ENCODE measurements around the gene LORICRIN. TPM values are rescaled to one million over a fixed set of nuclear protein-coding genes. Genes with fewer than 3 reads are reported as not detected.

LORICRIN gene
- polyA plus RNA-seq, 1 of the 3 experiments (the other 2 are of a cell fraction), result not detected

DNA sequence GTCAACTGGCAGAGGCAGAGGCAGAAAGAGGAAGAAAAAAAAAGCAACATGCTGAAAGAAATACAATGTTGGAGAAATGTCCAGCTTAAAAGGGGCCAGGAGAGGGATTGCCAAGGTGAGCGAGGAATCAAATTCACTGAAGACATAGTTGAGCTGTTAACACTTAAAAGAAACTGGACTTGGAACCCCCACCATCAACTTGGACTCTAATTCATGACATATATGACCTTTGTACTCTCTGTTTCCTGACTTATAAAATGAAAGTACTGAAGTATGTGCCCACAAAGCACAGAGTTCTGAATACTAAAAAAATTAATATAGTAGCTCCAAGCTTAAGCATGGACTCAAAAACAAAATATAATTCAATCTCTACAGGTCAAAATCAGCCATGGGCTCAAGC is 26.0 kb upstream of the LORICRIN start:
- WGBS (ENCODE audit: low lambda C conversion rate), result 0% methylated on average over 1 of the region's 1 CpG
- H4K20me1 ChIP-seq (ENCODE audit: insufficient read depth), result no peaks in the 10 kb centered on the region
- no peak overlapping the region for H2AFZ ChIP-seq (ENCODE audit: low read depth)
- H3K27me3 ChIP-seq (ENCODE audit: insufficient read depth), result no peaks in the 10 kb centered on the region; the same call in 1 of the 2 replicates
- ChIA-PET CTCF (interaction anchor here (1.1 to 3.3 kb wide), 2 partner anchors 10 to 48 kb away, joined by 3 to 19 read pairs; no protein-coding TSS in a partner anchor), POLR2A (no interaction called here)
- no peaks in the 10 kb centered on the region for H3K36me3 ChIP-seq (replicated peaks in 1 of 2; ENCODE audit: control insufficient read depth in 1 of 2, insufficient read depth in 2 of 2, low read length in 1 of 2)
- no peak overlapping the region for H3K27ac ChIP-seq (ENCODE audit: low read depth in 2 of 2, low read length in 1 of 2)
- no peaks in the 10 kb centered on the region for H3K9me3 ChIP-seq
- H3K79me2 ChIP-seq (ENCODE audit: insufficient read depth), result no peaks in the 10 kb centered on the region
- H3K9ac ChIP-seq, result no peak overlapping the region
- H3F3A ChIP-seq (replicated peaks; ENCODE audit: insufficient read depth), result no peaks in the 10 kb centered on the region
- no peak for DNase-seq
- TF ChIP-seq ELF1 (IDR thresholded peaks at IDR 0.05) (no peak), FOXM1 (IDR thresholded peaks at IDR 0.05; ENCODE audit: low read depth) (no peak), RCOR1 (IDR thresholded peaks at IDR 0.05; ENCODE audit: low read length) (no peak), CHD2 (IDR thresholded peaks at IDR 0.05; ENCODE audit: low read length, partially characterized antibody) (no peak), TCF12 (IDR thresholded peaks at IDR 0.05) (no peak), SIN3A (IDR thresholded peaks at IDR 0.05; ENCODE audit: borderline replicate concordance, low read depth, low read length) (no peak)
- TF ChIP-seq, protein P1, sequence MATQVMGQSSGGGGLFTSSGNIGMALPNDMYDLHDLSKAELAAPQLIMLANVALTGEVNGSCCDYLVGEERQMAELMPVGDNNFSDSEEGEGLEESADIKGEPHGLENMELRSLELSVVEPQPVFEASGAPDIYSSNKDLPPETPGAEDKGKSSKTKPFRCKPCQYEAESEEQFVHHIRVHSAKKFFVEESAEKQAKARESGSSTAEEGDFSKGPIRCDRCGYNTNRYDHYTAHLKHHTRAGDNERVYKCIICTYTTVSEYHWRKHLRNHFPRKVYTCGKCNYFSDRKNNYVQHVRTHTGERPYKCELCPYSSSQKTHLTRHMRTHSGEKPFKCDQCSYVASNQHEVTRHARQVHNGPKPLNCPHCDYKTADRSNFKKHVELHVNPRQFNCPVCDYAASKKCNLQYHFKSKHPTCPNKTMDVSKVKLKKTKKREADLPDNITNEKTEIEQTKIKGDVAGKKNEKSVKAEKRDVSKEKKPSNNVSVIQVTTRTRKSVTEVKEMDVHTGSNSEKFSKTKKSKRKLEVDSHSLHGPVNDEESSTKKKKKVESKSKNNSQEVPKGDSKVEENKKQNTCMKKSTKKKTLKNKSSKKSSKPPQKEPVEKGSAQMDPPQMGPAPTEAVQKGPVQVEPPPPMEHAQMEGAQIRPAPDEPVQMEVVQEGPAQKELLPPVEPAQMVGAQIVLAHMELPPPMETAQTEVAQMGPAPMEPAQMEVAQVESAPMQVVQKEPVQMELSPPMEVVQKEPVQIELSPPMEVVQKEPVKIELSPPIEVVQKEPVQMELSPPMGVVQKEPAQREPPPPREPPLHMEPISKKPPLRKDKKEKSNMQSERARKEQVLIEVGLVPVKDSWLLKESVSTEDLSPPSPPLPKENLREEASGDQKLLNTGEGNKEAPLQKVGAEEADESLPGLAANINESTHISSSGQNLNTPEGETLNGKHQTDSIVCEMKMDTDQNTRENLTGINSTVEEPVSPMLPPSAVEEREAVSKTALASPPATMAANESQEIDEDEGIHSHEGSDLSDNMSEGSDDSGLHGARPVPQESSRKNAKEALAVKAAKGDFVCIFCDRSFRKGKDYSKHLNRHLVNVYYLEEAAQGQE (IDR thresholded peaks at IDR 0.05; ENCODE audit: low read depth, low read length), result no peak
- TF ChIP-seq, protein P2, sequence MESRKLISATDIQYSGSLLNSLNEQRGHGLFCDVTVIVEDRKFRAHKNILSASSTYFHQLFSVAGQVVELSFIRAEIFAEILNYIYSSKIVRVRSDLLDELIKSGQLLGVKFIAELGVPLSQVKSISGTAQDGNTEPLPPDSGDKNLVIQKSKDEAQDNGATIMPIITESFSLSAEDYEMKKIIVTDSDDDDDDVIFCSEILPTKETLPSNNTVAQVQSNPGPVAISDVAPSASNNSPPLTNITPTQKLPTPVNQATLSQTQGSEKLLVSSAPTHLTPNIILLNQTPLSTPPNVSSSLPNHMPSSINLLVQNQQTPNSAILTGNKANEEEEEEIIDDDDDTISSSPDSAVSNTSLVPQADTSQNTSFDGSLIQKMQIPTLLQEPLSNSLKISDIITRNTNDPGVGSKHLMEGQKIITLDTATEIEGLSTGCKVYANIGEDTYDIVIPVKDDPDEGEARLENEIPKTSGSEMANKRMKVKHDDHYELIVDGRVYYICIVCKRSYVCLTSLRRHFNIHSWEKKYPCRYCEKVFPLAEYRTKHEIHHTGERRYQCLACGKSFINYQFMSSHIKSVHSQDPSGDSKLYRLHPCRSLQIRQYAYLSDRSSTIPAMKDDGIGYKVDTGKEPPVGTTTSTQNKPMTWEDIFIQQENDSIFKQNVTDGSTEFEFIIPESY (IDR thresholded peaks at IDR 0.05; ENCODE audit: borderline replicate concordance, low read depth), result no peak
- TF ChIP-seq, protein P3, sequence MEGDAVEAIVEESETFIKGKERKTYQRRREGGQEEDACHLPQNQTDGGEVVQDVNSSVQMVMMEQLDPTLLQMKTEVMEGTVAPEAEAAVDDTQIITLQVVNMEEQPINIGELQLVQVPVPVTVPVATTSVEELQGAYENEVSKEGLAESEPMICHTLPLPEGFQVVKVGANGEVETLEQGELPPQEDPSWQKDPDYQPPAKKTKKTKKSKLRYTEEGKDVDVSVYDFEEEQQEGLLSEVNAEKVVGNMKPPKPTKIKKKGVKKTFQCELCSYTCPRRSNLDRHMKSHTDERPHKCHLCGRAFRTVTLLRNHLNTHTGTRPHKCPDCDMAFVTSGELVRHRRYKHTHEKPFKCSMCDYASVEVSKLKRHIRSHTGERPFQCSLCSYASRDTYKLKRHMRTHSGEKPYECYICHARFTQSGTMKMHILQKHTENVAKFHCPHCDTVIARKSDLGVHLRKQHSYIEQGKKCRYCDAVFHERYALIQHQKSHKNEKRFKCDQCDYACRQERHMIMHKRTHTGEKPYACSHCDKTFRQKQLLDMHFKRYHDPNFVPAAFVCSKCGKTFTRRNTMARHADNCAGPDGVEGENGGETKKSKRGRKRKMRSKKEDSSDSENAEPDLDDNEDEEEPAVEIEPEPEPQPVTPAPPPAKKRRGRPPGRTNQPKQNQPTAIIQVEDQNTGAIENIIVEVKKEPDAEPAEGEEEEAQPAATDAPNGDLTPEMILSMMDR (IDR thresholded peaks at IDR 0.05), result no peak
- TF ChIP-seq, protein P4, sequence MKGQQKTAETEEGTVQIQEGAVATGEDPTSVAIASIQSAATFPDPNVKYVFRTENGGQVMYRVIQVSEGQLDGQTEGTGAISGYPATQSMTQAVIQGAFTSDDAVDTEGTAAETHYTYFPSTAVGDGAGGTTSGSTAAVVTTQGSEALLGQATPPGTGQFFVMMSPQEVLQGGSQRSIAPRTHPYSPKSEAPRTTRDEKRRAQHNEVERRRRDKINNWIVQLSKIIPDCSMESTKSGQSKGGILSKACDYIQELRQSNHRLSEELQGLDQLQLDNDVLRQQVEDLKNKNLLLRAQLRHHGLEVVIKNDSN (IDR thresholded peaks at IDR 0.05; ENCODE audit: borderline replicate concordance, low read depth), result no peak
- H3K4me3 ChIP-seq (ENCODE audit: low read depth in 2 of 2, low read length in 1 of 2), result no peak overlapping the region
- no peaks in the 10 kb centered on the region for H3K4me1 ChIP-seq (ENCODE audit: control insufficient read depth in 1 of 2, insufficient read depth in 2 of 2, low read depth in 1 of 2, low read length in 1 of 2)
- H3K4me2 ChIP-seq, result no peak overlapping the region
- no peaks in the 10 kb centered on the region for H3K9me2 ChIP-seq

Measured in SK-N-SH (cell line).